OCI-LY1 (cell line): ENCODE measurements around the gene CERS6.

ENCODE experiments used
- H2AFZ ChIP-seq: fragments of 200-600 bp; sonication (generic), shearing (Covaris generic); 2 replicates; pipeline ENCODE4 v1.6.0; 2014; ENCODE audit warnings: antibody characterized with exemption, mild to moderate bottlenecking, low read length
- H3F3A ChIP-seq: fragments of 200-600 bp; sonication (generic), shearing (Covaris generic); 2 replicates; pipeline ENCODE4 v1.6.0; 2014; ENCODE audit warnings: mild to moderate bottlenecking, antibody characterized with exemption, low read length, moderate library complexity; ENCODE audit not compliant: insufficient read depth
- H3K27ac ChIP-seq: fragments of 200-600 bp; sonication (generic); 2 replicates; pipeline ENCODE4 v1.5.1; 2014; ENCODE audit warnings: low read length, mixed run types, mild to moderate bottlenecking, low read depth; ENCODE audit not compliant: poor library complexity, severe bottlenecking
- H3K27me3 ChIP-seq: fragments of 200-600 bp; sonication (generic); 2 replicates; pipeline ENCODE4 v1.6.0; 2014; ENCODE audit warnings: antibody characterized with exemption, mild to moderate bottlenecking, low read length, moderate library complexity; ENCODE audit not compliant: insufficient read depth
- H3K36me3 ChIP-seq: fragments of 200-600 bp; sonication (generic); 2 replicates; pipeline ENCODE4 v1.6.1; 2014; ENCODE audit warnings: mild to moderate bottlenecking, antibody characterized with exemption, low read length, moderate library complexity, mixed read lengths; ENCODE audit not compliant: insufficient read depth
- H3K4me1 ChIP-seq: fragments of 200-600 bp; sonication (generic); 2 replicates; pipeline ENCODE4 v1.5.1; 2014; ENCODE audit warnings: mild to moderate bottlenecking, low read length, moderate library complexity; ENCODE audit not compliant: insufficient read depth, severe bottlenecking
- H3K4me2 ChIP-seq: fragments of 200-600 bp; sonication (generic), shearing (Covaris generic); 2 replicates; pipeline ENCODE4 v1.6.1; 2014; ENCODE audit warnings: low read length
- H3K4me3 ChIP-seq: fragments of 200-600 bp; sonication (generic); 2 replicates; pipeline ENCODE4 v1.5.1; 2014; ENCODE audit warnings: low read length, low read depth, mild to moderate bottlenecking, mixed read lengths; ENCODE audit not compliant: poor library complexity, severe bottlenecking
- H3K79me2 ChIP-seq: fragments of 200-600 bp; shearing (Covaris generic); 2 replicates; pipeline ENCODE4 v1.6.1; 2016; ENCODE audit warnings: mixed run types, low read length, mixed read lengths; ENCODE audit not compliant: insufficient read depth
- H3K9ac ChIP-seq: fragments of 200-600 bp; sonication (generic), shearing (Covaris generic); 2 replicates; pipeline ENCODE4 v1.6.1; 2014; ENCODE audit warnings: mild to moderate bottlenecking, low read length, mixed read lengths
- H3K9me2 ChIP-seq: fragments of 200-600 bp; sonication (generic), shearing (Covaris generic); 2 replicates; pipeline ENCODE4 v1.6.1; 2014; ENCODE audit warnings: low read depth, mild to moderate bottlenecking, low read length, mixed read lengths
- H3K9me3 ChIP-seq: fragments of 200-600 bp; shearing (Covaris generic); 2 replicates; pipeline ENCODE4 v1.6.1; 2014; ENCODE audit warnings: low read length, mixed read lengths
- H4K20me1 ChIP-seq: fragments of 200-600 bp; sonication (generic), shearing (Covaris generic); 2 replicates; pipeline ENCODE4 v1.6.0; 2016; ENCODE audit warnings: mild to moderate bottlenecking, low read length; ENCODE audit not compliant: insufficient read depth
- EZH2 ChIP-seq: fragments of 200-600 bp; sonication (generic), shearing (Covaris generic); IDR thresholded peaks from 2 replicates; pipeline ENCODE4 v1.8.0; 2017; ENCODE audit warnings: borderline replicate concordance, mixed run types, mild to moderate bottlenecking, antibody characterized with exemption, low read length, moderate library complexity, mixed read lengths
- TF ChIP-seq, protein P1 (sequence below): fragments of 200-600 bp; sonication (generic), shearing (Covaris generic); IDR thresholded peaks from 2 replicates; pipeline ENCODE4 v1.5.1; 2017; ENCODE audit warnings: mild to moderate bottlenecking, antibody characterized with exemption, low read length, moderate library complexity, mixed read lengths

The CERS6 gene

GRCh38 chr2:168649105-168649504 lies 193.0 kb downstream of the CERS6 start:
- Histone ChIP-seq H3K4me2 (no peak overlapping the region), H3K4me1 (no peaks in the 10 kb centered on the region), H3K36me3 (no peaks in the 10 kb centered on the region), H4K20me1 (no peaks in the 10 kb centered on the region), H3K9ac (no peak overlapping the region), H3K79me2 (no peaks in the 10 kb centered on the region), H3K4me3 (no peak overlapping the region), H3K9me2 (no peaks in the 10 kb centered on the region), H2AFZ (no peak overlapping the region), H3K27ac (no peak overlapping the region), H3K27me3 (no peaks in the 10 kb centered on the region), H3F3A (no peaks in the 10 kb centered on the region), H3K9me3 (no peaks in the 10 kb centered on the region)
- TF ChIP-seq, protein P1, sequence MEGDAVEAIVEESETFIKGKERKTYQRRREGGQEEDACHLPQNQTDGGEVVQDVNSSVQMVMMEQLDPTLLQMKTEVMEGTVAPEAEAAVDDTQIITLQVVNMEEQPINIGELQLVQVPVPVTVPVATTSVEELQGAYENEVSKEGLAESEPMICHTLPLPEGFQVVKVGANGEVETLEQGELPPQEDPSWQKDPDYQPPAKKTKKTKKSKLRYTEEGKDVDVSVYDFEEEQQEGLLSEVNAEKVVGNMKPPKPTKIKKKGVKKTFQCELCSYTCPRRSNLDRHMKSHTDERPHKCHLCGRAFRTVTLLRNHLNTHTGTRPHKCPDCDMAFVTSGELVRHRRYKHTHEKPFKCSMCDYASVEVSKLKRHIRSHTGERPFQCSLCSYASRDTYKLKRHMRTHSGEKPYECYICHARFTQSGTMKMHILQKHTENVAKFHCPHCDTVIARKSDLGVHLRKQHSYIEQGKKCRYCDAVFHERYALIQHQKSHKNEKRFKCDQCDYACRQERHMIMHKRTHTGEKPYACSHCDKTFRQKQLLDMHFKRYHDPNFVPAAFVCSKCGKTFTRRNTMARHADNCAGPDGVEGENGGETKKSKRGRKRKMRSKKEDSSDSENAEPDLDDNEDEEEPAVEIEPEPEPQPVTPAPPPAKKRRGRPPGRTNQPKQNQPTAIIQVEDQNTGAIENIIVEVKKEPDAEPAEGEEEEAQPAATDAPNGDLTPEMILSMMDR = no peak
- no peak for TF ChIP-seq EZH2

DNA sequence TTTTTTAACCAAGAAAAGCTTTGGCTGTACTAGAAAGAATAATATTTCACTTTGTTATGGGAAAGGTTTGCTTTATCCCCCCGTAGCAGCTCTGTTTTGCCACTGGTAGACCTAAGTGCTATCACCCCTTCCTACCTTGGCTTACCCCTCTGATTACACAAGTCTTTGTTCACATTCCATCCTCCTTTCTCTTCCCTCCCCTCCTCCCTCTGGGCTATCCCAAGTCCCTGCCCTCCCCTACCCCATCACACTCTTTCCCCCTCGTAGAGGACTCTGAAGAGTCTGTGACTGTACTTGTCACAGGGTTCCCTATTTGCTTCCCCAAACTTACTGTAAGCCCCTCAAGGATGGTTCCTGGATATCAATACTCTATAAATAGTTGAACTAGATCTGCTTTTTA lies 193.5 kb downstream of the CERS6 start:
- no peak overlapping the region for H3K4me3 ChIP-seq
- no peaks in the 10 kb centered on the region for H4K20me1 ChIP-seq
- no peaks in the 10 kb centered on the region for H3F3A ChIP-seq
- no peak overlapping the region for H3K9ac ChIP-seq
- no peak for TF ChIP-seq EZH2
- TF ChIP-seq, protein P1 = no peak
- no peak overlapping the region for H3K27ac ChIP-seq
- H3K27me3 ChIP-seq = no peaks in the 10 kb centered on the region
- no peaks in the 10 kb centered on the region for H3K4me1 ChIP-seq
- H2AFZ ChIP-seq = no peak overlapping the region
- H3K79me2 ChIP-seq = no peaks in the 10 kb centered on the region
- no peak overlapping the region for H3K4me2 ChIP-seq
- no peaks in the 10 kb centered on the region for H3K36me3 ChIP-seq
- no peaks in the 10 kb centered on the region for H3K9me3 ChIP-seq
- no peaks in the 10 kb centered on the region for H3K9me2 ChIP-seq

GRCh38 chr2:168650139-168650538 lies 194.1 kb downstream of the CERS6 start:
- Histone ChIP-seq H3K27me3 (no peaks in the 10 kb centered on the region), H3F3A (no peaks in the 10 kb centered on the region), H3K9me2 (no peaks in the 10 kb centered on the region), H2AFZ (no peak overlapping the region), H4K20me1 (no peaks in the 10 kb centered on the region), H3K9ac (no peak overlapping the region), H3K36me3 (no peaks in the 10 kb centered on the region), H3K4me2 (no peak overlapping the region), H3K9me3 (no peaks in the 10 kb centered on the region), H3K79me2 (no peaks in the 10 kb centered on the region), H3K27ac (no peak overlapping the region), H3K4me1 (no peaks in the 10 kb centered on the region), H3K4me3 (no peak overlapping the region)
- TF ChIP-seq, protein P1 = no peak
- no peak for TF ChIP-seq EZH2
